SK-N-SH treated with all-trans-retinoic acid at 6 μM for 48 hours (cell line): ENCODE measurements around the gene FGGY.

ENCODE experiments used
- ATAC-seq: fragments of 200-7000 bp; cut with Tn5 transposase; 3 replicates; pipeline ENCODE4 v1.9.1; 2020; ENCODE audit warnings: mild to moderate bottlenecking, moderate library complexity
- ARNTL ChIP-seq: fragments of 450-650 bp; formaldehyde crosslinking; IDR thresholded peaks from 2 replicates; pipeline ENCODE4 v1.5.0; 2020; ENCODE audit warnings: low read depth, mild to moderate bottlenecking, moderate library complexity, borderline replicate concordance
- CSDC2 ChIP-seq: fragments of 250-450 bp; sonication (Bioruptor Pico); IDR thresholded peaks from 2 replicates; pipeline ENCODE4 v1.5.0; 2020; ENCODE audit warnings: mild to moderate bottlenecking, moderate library complexity
- ESRRG ChIP-seq: fragments of 250-450 bp; sonication (Bioruptor Pico); IDR thresholded peaks from 2 replicates; pipeline ENCODE4 v1.6.1; 2021; ENCODE audit warnings: mild to moderate bottlenecking
- GLIS3 ChIP-seq: fragments of 250-450 bp; sonication (Bioruptor Pico); IDR thresholded peaks from 2 replicates; pipeline ENCODE4 v1.5.0; 2020; ENCODE audit warnings: mild to moderate bottlenecking, moderate library complexity
- ISL1 ChIP-seq: fragments of 250-450 bp; sonication (Bioruptor Pico); IDR thresholded peaks from 2 replicates; pipeline ENCODE4 v2.1.2; 2022; ENCODE audit warnings: mild to moderate bottlenecking, moderate library complexity
- OSR1 ChIP-seq: fragments of 250-450 bp; sonication (Bioruptor Pico); IDR thresholded peaks from 2 replicates; pipeline ENCODE4 v1.8.0; 2022; ENCODE audit warnings: moderate library complexity, mild to moderate bottlenecking, inconsistent platforms
- PATZ1 ChIP-seq: fragments of 250-450 bp; sonication (Bioruptor Pico); IDR thresholded peaks from 2 replicates; pipeline ENCODE4 v1.8.0; 2020; ENCODE audit warnings: mild to moderate bottlenecking, moderate library complexity, borderline replicate concordance
- PPARA ChIP-seq: fragments of 250-450 bp; sonication (Bioruptor Pico); IDR thresholded peaks from 2 replicates; pipeline ENCODE4 v1.5.0; 2020; ENCODE audit warnings: mild to moderate bottlenecking, borderline replicate concordance
- RARB ChIP-seq: fragments of 250-450 bp; sonication (Bioruptor Pico); IDR thresholded peaks from 2 replicates; pipeline ENCODE4 v1.8.0; 2021; ENCODE audit warnings: mild to moderate bottlenecking, moderate library complexity
- SNAI2 ChIP-seq: fragments of 250-450 bp; sonication (Bioruptor Pico); IDR thresholded peaks from 2 replicates; pipeline ENCODE4 v1.5.0; 2020; ENCODE audit warnings: mild to moderate bottlenecking, moderate library complexity
- TCF4 ChIP-seq: fragments of 250-450 bp; sonication (Bioruptor Pico); IDR thresholded peaks from 2 replicates; pipeline ENCODE4 v1.8.0; 2021; ENCODE audit warnings: mild to moderate bottlenecking, moderate library complexity, borderline replicate concordance
- TOX ChIP-seq: fragments of 250-450 bp; sonication (Bioruptor Pico); IDR thresholded peaks from 2 replicates; pipeline ENCODE4 v1.8.0; 2021; ENCODE audit warnings: mild to moderate bottlenecking, moderate library complexity, borderline replicate concordance
- ZC3H10 ChIP-seq: fragments of 250-450 bp; sonication (Bioruptor Pico); IDR thresholded peaks from 2 replicates; pipeline ENCODE4 v1.5.1; 2021; ENCODE audit warnings: mild to moderate bottlenecking, moderate library complexity
- ZFP3 ChIP-seq: fragments of 250-450 bp; sonication (Bioruptor Pico); IDR thresholded peaks from 2 replicates; pipeline ENCODE4 v1.5.0; 2020; ENCODE audit warnings: mild to moderate bottlenecking, moderate library complexity
- ZNF565 ChIP-seq: fragments of 450-650 bp; formaldehyde crosslinking; conservative IDR thresholded peaks from 2 replicates; pipeline ENCODE4 v1.5.0; 2020; ENCODE audit warnings: low read depth, mild to moderate bottlenecking, moderate library complexity
- ZNF70 ChIP-seq: fragments of 450-650 bp; formaldehyde crosslinking; IDR thresholded peaks from 2 replicates; pipeline ENCODE4 v1.5.0; 2020; ENCODE audit warnings: mild to moderate bottlenecking, moderate library complexity
- ZNF8 ChIP-seq: fragments of 450-650 bp; formaldehyde crosslinking; IDR thresholded peaks from 2 replicates; pipeline ENCODE4 v1.5.0; 2020; ENCODE audit warnings: mild to moderate bottlenecking, moderate library complexity
- TF ChIP-seq, protein P1 (sequence below): fragments of 250-450 bp; sonication (Bioruptor Pico); IDR thresholded peaks from 2 replicates; pipeline ENCODE4 v1.5.0; 2020; ENCODE audit warnings: mild to moderate bottlenecking, moderate library complexity
- TF ChIP-seq, protein P2 (sequence below): fragments of 250-450 bp; sonication (Bioruptor Pico); IDR thresholded peaks from 2 replicates; pipeline ENCODE4 v1.5.1; 2020; ENCODE audit warnings: low read depth, mild to moderate bottlenecking, moderate library complexity
- TF ChIP-seq, protein P3 (sequence below): fragments of 250-450 bp; sonication (Bioruptor Pico); IDR thresholded peaks from 2 replicates; pipeline ENCODE4 v1.8.0; 2021; ENCODE audit warnings: low read depth, mild to moderate bottlenecking, moderate library complexity, borderline replicate concordance
- TF ChIP-seq, protein P4 (sequence below): fragments of 250-450 bp; sonication (Bioruptor Pico); IDR thresholded peaks from 2 replicates; pipeline ENCODE4 v1.5.1; 2021; ENCODE audit warnings: mild to moderate bottlenecking, moderate library complexity

FGGY gene

DNA sequence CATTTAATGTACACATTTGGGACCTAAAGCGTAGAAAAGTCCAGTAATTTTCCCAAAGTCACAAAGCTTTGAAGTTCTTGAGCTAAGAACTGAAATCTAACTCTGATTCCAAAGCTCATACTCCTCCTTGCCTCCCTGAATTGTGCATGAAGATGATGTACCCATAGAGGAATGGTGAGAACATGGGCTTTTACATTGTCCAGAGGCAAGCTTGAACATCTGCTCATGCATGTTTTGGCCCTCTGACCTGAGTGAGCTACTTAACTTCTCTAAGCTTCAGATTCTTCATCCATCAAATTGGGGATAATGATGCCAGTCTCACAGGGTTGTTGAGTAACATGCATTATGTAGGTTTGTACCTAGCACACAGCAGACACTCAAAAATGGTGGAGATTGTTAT lies 259.5 kb downstream of the FGGY start:
- TF ChIP-seq ZNF70 (CRISPR knock-in tag) (no peak), SNAI2 (CRISPR knock-in tag) (no peak), PATZ1 (no peak), OSR1 (CRISPR knock-in tag) (no peak), GLIS3 (CRISPR knock-in tag) (no peak), ARNTL (CRISPR knock-in tag) (no peak), TOX (CRISPR knock-in tag) (no peak), ZFP3 (CRISPR knock-in tag) (no peak), TCF4 (no peak), ZNF8 (no peak), RARB (no peak), PPARA (CRISPR knock-in tag) (no peak), CSDC2 (no peak), ISL1 (no peak), ZC3H10 (no peak), ZNF565 (CRISPR knock-in tag) (no peak), ESRRG (CRISPR knock-in tag) (no peak)
- TF ChIP-seq, protein P1, sequence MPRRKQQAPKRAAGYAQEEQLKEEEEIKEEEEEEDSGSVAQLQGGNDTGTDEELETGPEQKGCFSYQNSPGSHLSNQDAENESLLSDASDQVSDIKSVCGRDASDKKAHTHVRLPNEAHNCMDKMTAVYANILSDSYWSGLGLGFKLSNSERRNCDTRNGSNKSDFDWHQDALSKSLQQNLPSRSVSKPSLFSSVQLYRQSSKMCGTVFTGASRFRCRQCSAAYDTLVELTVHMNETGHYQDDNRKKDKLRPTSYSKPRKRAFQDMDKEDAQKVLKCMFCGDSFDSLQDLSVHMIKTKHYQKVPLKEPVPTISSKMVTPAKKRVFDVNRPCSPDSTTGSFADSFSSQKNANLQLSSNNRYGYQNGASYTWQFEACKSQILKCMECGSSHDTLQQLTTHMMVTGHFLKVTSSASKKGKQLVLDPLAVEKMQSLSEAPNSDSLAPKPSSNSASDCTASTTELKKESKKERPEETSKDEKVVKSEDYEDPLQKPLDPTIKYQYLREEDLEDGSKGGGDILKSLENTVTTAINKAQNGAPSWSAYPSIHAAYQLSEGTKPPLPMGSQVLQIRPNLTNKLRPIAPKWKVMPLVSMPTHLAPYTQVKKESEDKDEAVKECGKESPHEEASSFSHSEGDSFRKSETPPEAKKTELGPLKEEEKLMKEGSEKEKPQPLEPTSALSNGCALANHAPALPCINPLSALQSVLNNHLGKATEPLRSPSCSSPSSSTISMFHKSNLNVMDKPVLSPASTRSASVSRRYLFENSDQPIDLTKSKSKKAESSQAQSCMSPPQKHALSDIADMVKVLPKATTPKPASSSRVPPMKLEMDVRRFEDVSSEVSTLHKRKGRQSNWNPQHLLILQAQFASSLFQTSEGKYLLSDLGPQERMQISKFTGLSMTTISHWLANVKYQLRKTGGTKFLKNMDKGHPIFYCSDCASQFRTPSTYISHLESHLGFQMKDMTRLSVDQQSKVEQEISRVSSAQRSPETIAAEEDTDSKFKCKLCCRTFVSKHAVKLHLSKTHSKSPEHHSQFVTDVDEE (CRISPR knock-in tag), result no peak
- TF ChIP-seq, protein P2, sequence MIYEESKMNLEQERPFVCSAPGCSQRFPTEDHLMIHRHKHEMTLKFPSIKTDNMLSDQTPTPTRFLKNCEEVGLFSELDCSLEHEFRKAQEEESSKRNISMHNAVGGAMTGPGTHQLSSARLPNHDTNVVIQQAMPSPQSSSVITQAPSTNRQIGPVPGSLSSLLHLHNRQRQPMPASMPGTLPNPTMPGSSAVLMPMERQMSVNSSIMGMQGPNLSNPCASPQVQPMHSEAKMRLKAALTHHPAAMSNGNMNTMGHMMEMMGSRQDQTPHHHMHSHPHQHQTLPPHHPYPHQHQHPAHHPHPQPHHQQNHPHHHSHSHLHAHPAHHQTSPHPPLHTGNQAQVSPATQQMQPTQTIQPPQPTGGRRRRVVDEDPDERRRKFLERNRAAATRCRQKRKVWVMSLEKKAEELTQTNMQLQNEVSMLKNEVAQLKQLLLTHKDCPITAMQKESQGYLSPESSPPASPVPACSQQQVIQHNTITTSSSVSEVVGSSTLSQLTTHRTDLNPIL (CRISPR knock-in tag), result no peak
- TF ChIP-seq, protein P3, sequence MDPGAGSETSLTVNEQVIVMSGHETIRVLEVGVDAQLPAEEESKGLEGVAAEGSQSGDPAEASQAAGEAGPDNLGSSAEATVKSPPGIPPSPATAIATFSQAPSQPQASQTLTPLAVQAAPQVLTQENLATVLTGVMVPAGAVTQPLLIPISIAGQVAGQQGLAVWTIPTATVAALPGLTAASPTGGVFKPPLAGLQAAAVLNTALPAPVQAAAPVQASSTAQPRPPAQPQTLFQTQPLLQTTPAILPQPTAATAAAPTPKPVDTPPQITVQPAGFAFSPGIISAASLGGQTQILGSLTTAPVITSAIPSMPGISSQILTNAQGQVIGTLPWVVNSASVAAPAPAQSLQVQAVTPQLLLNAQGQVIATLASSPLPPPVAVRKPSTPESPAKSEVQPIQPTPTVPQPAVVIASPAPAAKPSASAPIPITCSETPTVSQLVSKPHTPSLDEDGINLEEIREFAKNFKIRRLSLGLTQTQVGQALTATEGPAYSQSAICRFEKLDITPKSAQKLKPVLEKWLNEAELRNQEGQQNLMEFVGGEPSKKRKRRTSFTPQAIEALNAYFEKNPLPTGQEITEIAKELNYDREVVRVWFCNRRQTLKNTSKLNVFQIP (CRISPR knock-in tag), result no peak
- TF ChIP-seq, all 23 proteins: peak for 0
- ATAC-seq, result no peak

GRCh38 chr1:59556802-59557548 lies 260.1 kb downstream of the FGGY start:
- ATAC-seq, result no peak
- TF ChIP-seq ZC3H10, result no peak
- TF ChIP-seq OSR1 (CRISPR knock-in tag), result no peak
- TF ChIP-seq, protein P1 (CRISPR knock-in tag), result no peak
- no peak for TF ChIP-seq ZNF8
- no peak for TF ChIP-seq CSDC2
- no peak for TF ChIP-seq RARB
- TF ChIP-seq GLIS3 (CRISPR knock-in tag), result no peak
- no peak for TF ChIP-seq PPARA (CRISPR knock-in tag)
- no peak for TF ChIP-seq ARNTL (CRISPR knock-in tag)
- TF ChIP-seq, protein P4, sequence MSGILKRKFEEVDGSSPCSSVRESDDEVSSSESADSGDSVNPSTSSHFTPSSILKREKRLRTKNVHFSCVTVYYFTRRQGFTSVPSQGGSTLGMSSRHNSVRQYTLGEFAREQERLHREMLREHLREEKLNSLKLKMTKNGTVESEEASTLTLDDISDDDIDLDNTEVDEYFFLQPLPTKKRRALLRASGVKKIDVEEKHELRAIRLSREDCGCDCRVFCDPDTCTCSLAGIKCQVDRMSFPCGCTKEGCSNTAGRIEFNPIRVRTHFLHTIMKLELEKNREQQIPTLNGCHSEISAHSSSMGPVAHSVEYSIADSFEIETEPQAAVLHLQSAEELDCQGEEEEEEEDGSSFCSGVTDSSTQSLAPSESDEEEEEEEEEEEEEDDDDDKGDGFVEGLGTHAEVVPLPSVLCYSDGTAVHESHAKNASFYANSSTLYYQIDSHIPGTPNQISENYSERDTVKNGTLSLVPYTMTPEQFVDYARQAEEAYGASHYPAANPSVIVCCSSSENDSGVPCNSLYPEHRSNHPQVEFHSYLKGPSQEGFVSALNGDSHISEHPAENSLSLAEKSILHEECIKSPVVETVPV (CRISPR knock-in tag), result no peak
- TF ChIP-seq ZNF565 (CRISPR knock-in tag), result no peak
- TF ChIP-seq ZNF70 (CRISPR knock-in tag), result no peak
- TF ChIP-seq SNAI2 (CRISPR knock-in tag), result no peak
- no peak for TF ChIP-seq PATZ1
- TF ChIP-seq ISL1, result no peak
- TF ChIP-seq, protein P3 (CRISPR knock-in tag), result no peak
